SK-N-SH (cell line): Measurements from ENCODE around the gene THOC6. TPM values are rescaled to one million over a fixed set of nuclear protein-coding genes. Genes with fewer than 3 reads are reported as not detected.

Experiments
- FOSL2 ChIP-seq: IDR thresholded peaks from 2 replicates; pipeline ENCODE4 v1.4.0; 2012; ENCODE audit warnings: low read depth, mild to moderate bottlenecking, moderate library complexity, borderline replicate concordance
- FOXJ3 ChIP-seq: sonication (generic); formaldehyde crosslinking; IDR thresholded peaks from 2 replicates; pipeline ENCODE4 v1.5.1; 2020; ENCODE audit warnings: mild to moderate bottlenecking, missing genetic modification reagents
- GABPA ChIP-seq: IDR thresholded peaks from 2 replicates; pipeline ENCODE4 v1.4.0; 2012; ENCODE audit warnings: low read depth, mild to moderate bottlenecking
- IRF3 ChIP-seq: fragments of 150-350 bp; IDR thresholded peaks from 2 replicates; pipeline ENCODE4 v1.6.1; 2016; ENCODE audit warnings: mild to moderate bottlenecking, low read depth, low read length
- REST ChIP-seq: IDR thresholded peaks from 2 replicates; pipeline ENCODE4 v1.6.1; 2012; ENCODE audit warnings: mild to moderate bottlenecking, low read depth, low read length, moderate library complexity
- RFX5 ChIP-seq: IDR thresholded peaks from 2 replicates; pipeline ENCODE4 v1.6.1; 2012; ENCODE audit warnings: mild to moderate bottlenecking, improper control_type of control experiment, low read length
- RXRA ChIP-seq: IDR thresholded peaks from 2 replicates; pipeline ENCODE4 v1.4.0; 2012; ENCODE audit warnings: low read depth, mild to moderate bottlenecking, borderline replicate concordance
- SMC3 ChIP-seq: IDR thresholded peaks from 2 replicates; pipeline ENCODE4 v1.6.1; 2012; ENCODE audit warnings: low read depth, low read length, improper control_type of control experiment
- TAF1 ChIP-seq: IDR thresholded peaks from 2 replicates; pipeline ENCODE4 v1.6.1; 2012; ENCODE audit warnings: low read depth, mild to moderate bottlenecking, low read length, moderate library complexity, borderline replicate concordance
- TCF12 ChIP-seq: IDR thresholded peaks from 2 replicates; pipeline ENCODE4 v1.4.0; 2012
- USF2 ChIP-seq: fragments of 150-350 bp; IDR thresholded peaks from 2 replicates; pipeline ENCODE4 v1.6.1; 2017; ENCODE audit warnings: antibody characterized with exemption, low read length, low read depth, borderline replicate concordance
- polyA plus RNA-seq, 3 experiments: library from polyadenylated mRNA; depleted of rRNA; stranded (reverse); fragments of >200 nt; gene quantifications; 2 replicates each; pipeline ENCODE4 v1.2.3, GENCODE V29; 2012
- TF ChIP-seq, protein P1 (sequence below): IDR thresholded peaks from 2 replicates; pipeline ENCODE4 v1.4.0; 2012; ENCODE audit warnings: low read depth, borderline replicate concordance

THOC6 gene
- polyA plus RNA-seq, 1 of the 3 experiments (the other 2 are of a cell fraction), result 37.7 TPM

DNA sequence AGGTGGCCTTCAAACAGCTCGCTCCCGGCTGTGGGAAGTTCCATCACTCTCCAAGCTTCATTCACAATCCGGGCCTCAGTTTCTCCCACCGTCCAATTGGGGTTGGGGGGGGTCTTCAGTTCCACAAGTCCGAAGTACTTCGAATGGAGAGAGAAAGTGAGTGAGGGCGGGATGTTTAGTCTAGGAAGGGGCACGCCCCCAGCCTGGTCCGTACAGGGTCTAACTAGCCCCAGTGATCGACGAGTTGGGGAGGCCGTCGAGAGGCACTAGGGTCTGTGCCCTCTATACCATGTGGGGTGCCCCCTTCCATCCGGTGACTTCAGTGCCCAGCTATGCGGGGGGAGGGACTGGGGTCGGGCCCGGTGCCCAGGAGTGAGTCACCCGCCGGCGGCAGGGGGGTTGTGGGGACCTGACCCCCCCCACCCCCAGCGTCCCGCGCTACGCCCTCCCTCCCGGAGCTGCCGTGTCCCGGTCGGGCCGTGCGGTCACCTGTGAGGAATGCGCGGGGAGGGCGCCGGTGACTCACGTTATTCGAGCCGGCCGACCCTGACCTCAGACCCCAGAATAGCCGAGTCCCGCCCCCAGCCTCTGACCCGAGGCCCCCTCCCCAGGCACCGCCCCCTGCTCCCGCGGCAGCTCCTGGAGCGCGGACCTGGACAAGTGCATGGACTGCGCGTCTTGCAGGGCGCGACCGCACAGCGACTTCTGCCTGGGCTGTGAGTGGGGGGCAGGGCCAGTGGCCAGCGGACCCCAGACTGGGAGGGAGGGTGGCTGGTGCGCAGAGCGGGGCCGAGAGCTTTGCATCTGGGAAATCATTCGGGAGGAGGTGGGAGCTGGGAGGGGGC, 3.0 kb upstream of the THOC6 start (continued):
- TF ChIP-seq, protein P1, sequence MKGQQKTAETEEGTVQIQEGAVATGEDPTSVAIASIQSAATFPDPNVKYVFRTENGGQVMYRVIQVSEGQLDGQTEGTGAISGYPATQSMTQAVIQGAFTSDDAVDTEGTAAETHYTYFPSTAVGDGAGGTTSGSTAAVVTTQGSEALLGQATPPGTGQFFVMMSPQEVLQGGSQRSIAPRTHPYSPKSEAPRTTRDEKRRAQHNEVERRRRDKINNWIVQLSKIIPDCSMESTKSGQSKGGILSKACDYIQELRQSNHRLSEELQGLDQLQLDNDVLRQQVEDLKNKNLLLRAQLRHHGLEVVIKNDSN, result no peak; the same call in 1 of the 2 replicates
- peak; percentile 98 for TF ChIP-seq RXRA
- TF ChIP-seq TCF12, result peak; percentile 80
- no peak for TF ChIP-seq SMC3
- no peak for TF ChIP-seq FOXJ3 (CRISPR knock-in tag)
- TF ChIP-seq IRF3, result no peak
- TF ChIP-seq FOSL2, result peak; percentile 98
- no peak for TF ChIP-seq RFX5
- no peak for TF ChIP-seq USF2
- TF ChIP-seq GABPA, result peak; percentile 50
- peak; percentile 53; the same call in 1 of the 2 replicates for TF ChIP-seq TAF1
- peak; percentile 69 for TF ChIP-seq REST
